B cell (primary cell): ENCODE results near the gene ANKRD66. TPM values are rescaled to one million over a fixed set of nuclear protein-coding genes. Genes with fewer than 3 reads are reported as not detected.

Experiments used
- ATAC-seq: fragments of 200-7000 bp; cut with Tn5 transposase; one replicate; pipeline ENCODE4 v1.10.0; 2021; ENCODE audit warnings: low read depth, mild to moderate bottlenecking, moderate number of reproducible peaks, moderate library complexity
- CTCF ChIA-PET: fragments of 350-600 bp; sonication (Branson Sonifier 250); formaldehyde crosslinking; loops from one replicate; lab custom pipeline; 2021; ENCODE audit warnings: antibody characterized with exemption, inconsistent platforms; lab: Charles Lee
- POLR2A ChIA-PET: fragments of 350-600 bp; sonication (Branson Sonifier 250); formaldehyde crosslinking; loops from one replicate; lab custom pipeline; 2021; ENCODE audit warnings: antibody characterized with exemption; lab: Charles Lee
- DNase-seq: peaks from one replicate; pipeline ENCODE4 v3.0.0; 2013
- H2AFZ ChIP-seq: 2 replicates; pipeline ENCODE4 v1.6.1; 2012; ENCODE audit warnings: mild to moderate bottlenecking, low read depth, low read length; ENCODE audit not compliant: insufficient read depth, poor library complexity, severe bottlenecking
- H3K27ac ChIP-seq, 2 donors: 1 replicate in 1 of 2; 2 replicates in 1 of 2; pipeline ENCODE4 v1.5.1; 2012 to 2013; ENCODE audit warnings: low read length in 2 of 2, mild to moderate bottlenecking in 2 of 2, moderate library complexity in 1 of 2
- H3K27me3 ChIP-seq, 4 experiments: fragments of 200-600 bp in 1 of 4; sonication (generic) in 1 of 4; replicated peaks in 1 of 4; 1 replicate in 2 of 4; 2 replicates in 2 of 4; pipeline versions ENCODE4 v1.6.1 to v1.7.0; 2013 to 2016; ENCODE audit warnings: low read length in 3 of 4, mild to moderate bottlenecking in 2 of 4, mixed read lengths in 1 of 4, moderate library complexity in 1 of 4; ENCODE audit not compliant: insufficient read depth in 4 of 4, control insufficient read depth in 3 of 4; ENCODE audit errors: control extremely low read depth in 1 of 4
- H3K36me3 ChIP-seq, 2 experiments: replicated peaks in 1 of 2; 1 replicate in 1 of 2; 2 replicates in 1 of 2; pipeline versions ENCODE4 v1.6.1 to v1.7.1; 2013; ENCODE audit warnings: low read length in 1 of 2; ENCODE audit not compliant: insufficient read depth in 2 of 2, control insufficient read depth in 1 of 2; ENCODE audit errors: control extremely low read depth in 1 of 2, extremely low read depth in 1 of 2
- H3K4me1 ChIP-seq, 2 donors: fragments of 200-600 bp in 1 of 2; sonication (generic) in 1 of 2; 1 replicate in 1 of 2; 2 replicates in 1 of 2; pipeline versions ENCODE4 v1.5.1 to v1.6.1; 2013 to 2017; ENCODE audit warnings: low read length in 2 of 2; ENCODE audit not compliant: control insufficient read depth in 2 of 2, insufficient read depth in 2 of 2
- H3K4me2 ChIP-seq: replicated peaks from 2 replicates; pipeline ENCODE3; 2012; ENCODE audit warnings: mild to moderate bottlenecking, low read depth, low read length; ENCODE audit not compliant: poor library complexity, severe bottlenecking
- H3K4me3 ChIP-seq, 5 experiments: fragments of 200-600 bp in 1 of 5; sonication (generic) in 1 of 5; 1 replicate in 3 of 5; 2 replicates in 2 of 5; pipeline versions ENCODE4 v1.5.1 to v1.7.0; 2011 to 2016; ENCODE audit warnings: low read length in 4 of 5, mild to moderate bottlenecking in 4 of 5, low read depth in 2 of 5, control low read depth in 1 of 5, moderate library complexity in 1 of 5; ENCODE audit not compliant: insufficient read depth in 1 of 5; ENCODE audit errors: control extremely low read depth in 1 of 5, extremely low read depth in 1 of 5
- H3K79me2 ChIP-seq: fragments of 200-600 bp; sonication (generic); one replicate; pipeline ENCODE4 v1.6.0; 2016; ENCODE audit warnings: low read length; ENCODE audit not compliant: control insufficient read depth, insufficient read depth
- H3K9ac ChIP-seq: fragments of 200-600 bp; sonication (generic); 2 replicates; pipeline ENCODE4 v1.6.1; 2017; ENCODE audit warnings: mild to moderate bottlenecking, low read length, moderate library complexity
- H3K9me3 ChIP-seq, 3 donors: one replicate each; pipeline versions ENCODE4 v1.6.1 to v1.7.1; 2013; ENCODE audit warnings: low read length in 2 of 3; ENCODE audit not compliant: control insufficient read depth in 2 of 3, insufficient read depth in 1 of 3; ENCODE audit errors: control extremely low read depth in 1 of 3
- H4K20me1 ChIP-seq: 2 replicates; pipeline ENCODE4 v1.6.0; 2012; ENCODE audit warnings: mild to moderate bottlenecking, low read length; ENCODE audit not compliant: insufficient read depth, control insufficient read depth, poor library complexity, severe bottlenecking
- H3K27ac Mint-ChIP-seq: one replicate; pipeline ENCODE4 v1.8.0; 2021; ENCODE audit warnings: mixed read lengths
- H3K27me3 Mint-ChIP-seq: one replicate; pipeline ENCODE4 v1.8.0; 2021; ENCODE audit warnings: mixed read lengths
- H3K4me1 Mint-ChIP-seq: one replicate; pipeline ENCODE4 v1.8.0; 2021; ENCODE audit warnings: mixed read lengths
- H3K4me3 Mint-ChIP-seq: one replicate; pipeline ENCODE4 v1.8.0; 2021; ENCODE audit warnings: mixed read lengths
- H3K9me3 Mint-ChIP-seq: one replicate; pipeline ENCODE4 v1.8.0; 2022; ENCODE audit warnings: mixed read lengths; ENCODE audit not compliant: insufficient read depth
- EZH2 ChIP-seq: IDR thresholded peaks from 2 replicates; pipeline ENCODE4 v1.6.1; 2012; ENCODE audit warnings: borderline replicate concordance, low read depth, mild to moderate bottlenecking, moderate library complexity, low read length; ENCODE audit not compliant: insufficient read depth, poor library complexity, severe bottlenecking
- WGBS: methylation state at CpG from one replicate; pipeline ENCODE4 v1.1.5; 2013; ENCODE audit warnings: missing lambda C conversion rate; ENCODE audit not compliant: insufficient coverage; 5-methylcytosine and 5-hydroxymethylcytosine counted together
- intact Hi-C: fragments of 100-400 bp; cut with micrococcal nuclease; formaldehyde crosslinking; loops from one replicate; pipeline ENCODE4 v1.10.0; 2022
- polyA plus RNA-seq: library from polyadenylated mRNA; depleted of rRNA; stranded (reverse); fragments of >200 nt; gene quantifications from 2 replicates; pipeline ENCODE4 v1.2.3, GENCODE V29; 2012
- total RNA-seq, 2 donors: library from RNA; stranded (reverse); fragments of 120-200 nt in 1 of 2; gene quantifications; 1 replicate in 1 of 2; 2 replicates in 1 of 2; pipeline versions ENCODE4 v1.2.3 to v1.2.4, GENCODE V29; 2013 to 2022

ANKRD66 gene
- total and polyA plus RNA-seq, 2 donors (not counting 1 experiment from before 2014, with no cell fraction given) = not detected

- Histone ChIP-seq H3K4me3 (no peak overlapping the region), H3K27me3 (peaks cover 0 to 5% (median 2%) of the 10 kb centered on the region in 4 experiments), H3K27ac (no peak overlapping the region), H3K79me2 (no peaks in the 10 kb centered on the region), H3K4me2 (no peak overlapping the region), H4K20me1 (no peaks in the 10 kb centered on the region), H2AFZ (no peak overlapping the region), H3K9ac (no peak overlapping the region), H3K36me3 (no peaks in the 10 kb centered on the region), H3K4me1 (no peaks in the 10 kb centered on the region), H3K9me3 (no peaks in the 10 kb centered on the region)
- DNase-seq (no peak), ATAC-seq (no peak)
- WGBS = no CpG with 5 or more reads among the region's 1 CpG
- intact Hi-C loops = no loop called here
- Mint-ChIP-seq H3K9me3 (peaks cover 2% of the 10 kb centered on the region), H3K4me1 (no peaks in the 10 kb centered on the region), H3K27me3 (peaks cover 25% of the 10 kb centered on the region), H3K27ac (no peak overlapping the region), H3K4me3 (no peak overlapping the region)
- no peak for TF ChIP-seq EZH2
- ChIA-PET CTCF (no interaction called here), POLR2A (no interaction called here)
Measured at GRCh38 chr6:46808806-46809205, 62.1 kb downstream of the ANKRD66 start.

Other genes with a start within 250 kb of the ANKRD66 start
- not detected in 2 replicates for gene CYP39A1, start 94.1 kb upstream of the ANKRD66 start, total RNA-seq
- not detected in 2 replicates for gene CYP39A1, start 94.1 kb upstream of the ANKRD66 start, polyA plus RNA-seq
- gene SLC25A27, start 94.0 kb upstream of the ANKRD66 start, total RNA-seq = 1.9 and 3.8 TPM in 2 replicates
- 0.75 and 0.81 TPM in 2 replicates for gene SLC25A27, start 94.0 kb upstream of the ANKRD66 start, polyA plus RNA-seq
- not detected in 2 replicates for gene TDRD6, start 59.0 kb upstream of the ANKRD66 start, total RNA-seq
- 0.01 TPM in 1 of 2 replicates, not detected in the other for gene TDRD6, start 59.0 kb upstream of the ANKRD66 start, polyA plus RNA-seq
- gene PLA2G7, start 11.6 kb upstream of the ANKRD66 start, total RNA-seq = 0.63 and 1.1 TPM in 2 replicates
- 0.04 and 0.13 TPM in 2 replicates for gene PLA2G7, start 11.6 kb upstream of the ANKRD66 start, polyA plus RNA-seq
- gene MEP1A, start 46.5 kb downstream of the ANKRD66 start, total RNA-seq = not detected in 2 replicates
- gene MEP1A, start 46.5 kb downstream of the ANKRD66 start, polyA plus RNA-seq = not detected in 2 replicates
- gene ADGRF5, start 175.0 kb downstream of the ANKRD66 start, total RNA-seq = not detected in 2 replicates
- gene ADGRF5, start 175.0 kb downstream of the ANKRD66 start, polyA plus RNA-seq = not detected in 2 replicates